Measurements from ENCODE around the gene PLD2.

DNA sequence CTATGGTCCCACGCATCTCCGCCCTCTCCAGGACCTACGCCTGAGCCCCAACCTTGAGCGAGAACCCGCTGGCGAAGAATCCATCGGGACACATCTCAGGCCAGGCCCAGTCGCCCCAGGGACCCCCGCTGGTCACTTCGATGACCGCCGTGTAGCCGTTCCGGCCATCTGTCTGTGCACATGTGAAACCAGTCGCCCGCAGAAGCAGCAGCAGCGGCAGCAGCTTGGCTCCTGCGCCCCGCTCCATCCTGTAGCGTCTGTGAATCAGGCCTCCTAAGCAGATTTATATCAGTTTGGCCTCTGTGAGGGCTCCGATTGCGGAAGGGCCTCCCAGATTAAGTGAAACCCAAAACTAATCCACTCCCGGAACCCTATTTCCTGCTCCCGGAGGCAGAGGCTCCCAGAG, 20.8 kb upstream of the PLD2 start, which contains the start of gene VMO1:
- TF ChIP-seq, protein P1, sequence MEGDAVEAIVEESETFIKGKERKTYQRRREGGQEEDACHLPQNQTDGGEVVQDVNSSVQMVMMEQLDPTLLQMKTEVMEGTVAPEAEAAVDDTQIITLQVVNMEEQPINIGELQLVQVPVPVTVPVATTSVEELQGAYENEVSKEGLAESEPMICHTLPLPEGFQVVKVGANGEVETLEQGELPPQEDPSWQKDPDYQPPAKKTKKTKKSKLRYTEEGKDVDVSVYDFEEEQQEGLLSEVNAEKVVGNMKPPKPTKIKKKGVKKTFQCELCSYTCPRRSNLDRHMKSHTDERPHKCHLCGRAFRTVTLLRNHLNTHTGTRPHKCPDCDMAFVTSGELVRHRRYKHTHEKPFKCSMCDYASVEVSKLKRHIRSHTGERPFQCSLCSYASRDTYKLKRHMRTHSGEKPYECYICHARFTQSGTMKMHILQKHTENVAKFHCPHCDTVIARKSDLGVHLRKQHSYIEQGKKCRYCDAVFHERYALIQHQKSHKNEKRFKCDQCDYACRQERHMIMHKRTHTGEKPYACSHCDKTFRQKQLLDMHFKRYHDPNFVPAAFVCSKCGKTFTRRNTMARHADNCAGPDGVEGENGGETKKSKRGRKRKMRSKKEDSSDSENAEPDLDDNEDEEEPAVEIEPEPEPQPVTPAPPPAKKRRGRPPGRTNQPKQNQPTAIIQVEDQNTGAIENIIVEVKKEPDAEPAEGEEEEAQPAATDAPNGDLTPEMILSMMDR (conservative IDR thresholded peaks at IDR 0.05 in 1 of 2, IDR thresholded peaks at IDR 0.05 in 1 of 2; ENCODE audit: low read depth in 1 of 2, low read length in 2 of 2), result no peak
- TF ChIP-seq EZH2 (IDR thresholded peaks at IDR 0.05; ENCODE audit: low read length, missing control alignments), result no peak
